NCI-H187 treated with DMSO at 0.1 percent for 48 hours (cell line): ENCODE measurements around the gene PARP11.
"Not testable (repeated sequence)": the region's sequence is repeated elsewhere in the genome, so short reads cannot be mapped to it uniquely, and the experiment has no call there.

Experiments used
- DNase-seq: peaks from one replicate; lab custom pipeline; 2025; lab: John Stamatoyannopoulos, UW

PARP11 gene

GRCh38 chr12:3882896-3883564 is 9.8 kb upstream of the PARP11 start:
- no peak for DNase-seq

GRCh38 chr12:3882406-3882805 is 9.2 kb upstream of the PARP11 start:
- DNase-seq: no peak

GRCh38 chr12:3881281-3881950 is 8.2 kb upstream of the PARP11 start:
- no peak for DNase-seq

GRCh38 chr12:3879846-3880245 is 6.6 kb upstream of the PARP11 start:
- no peak for DNase-seq

- no peak for DNase-seq
Measured at GRCh38 chr12:3871356-3871755, 1.8 kb downstream of the PARP11 start.

GRCh38 chr12:3869865-3870264 is 3.3 kb downstream of the PARP11 start:
- DNase-seq: no peak

- no peak for DNase-seq
Measured at GRCh38 chr12:3869433-3869832, 3.8 kb downstream of the PARP11 start.

- no peak for DNase-seq
Measured at GRCh38 chr12:3863756-3864155, 9.4 kb downstream of the PARP11 start.

- no peak for DNase-seq
Measured at GRCh38 chr12:3842517-3842916, 30.7 kb downstream of the PARP11 start.

- DNase-seq: no peak
Measured at GRCh38 chr12:3841783-3842182, 31.4 kb downstream of the PARP11 start.

GRCh38 chr12:3840833-3841232 is 32.4 kb downstream of the PARP11 start:
- DNase-seq: not testable (repeated sequence)

- DNase-seq: not testable (repeated sequence)
Measured at GRCh38 chr12:3839745-3840144, 33.5 kb downstream of the PARP11 start.

GRCh38 chr12:3838701-3839548 is 34.3 kb downstream of the PARP11 start:
- not testable (repeated sequence) for DNase-seq

GRCh38 chr12:3838076-3838475 is 35.1 kb downstream of the PARP11 start:
- DNase-seq: no peak

- no peak for DNase-seq
Measured at GRCh38 chr12:3837049-3837448, 36.1 kb downstream of the PARP11 start.

GRCh38 chr12:3836641-3837040 is 36.6 kb downstream of the PARP11 start:
- DNase-seq: no peak

GRCh38 chr12:3835914-3836313 is 37.3 kb downstream of the PARP11 start:
- no peak for DNase-seq

GRCh38 chr12:3834774-3835173 is 38.4 kb downstream of the PARP11 start:
- no peak for DNase-seq

GRCh38 chr12:3833670-3834310 is 39.4 kb downstream of the PARP11 start:
- no peak for DNase-seq

GRCh38 chr12:3832738-3833137 is 40.5 kb downstream of the PARP11 start:
- no peak for DNase-seq

GRCh38 chr12:3828888-3829287 is 44.3 kb downstream of the PARP11 start:
- no peak for DNase-seq

- DNase-seq: no peak
Measured at GRCh38 chr12:3827301-3828000, 45.7 kb downstream of the PARP11 start.
